Urinary bladder (tissue), 4 donors: ENCODE data around the gene SLC19A1. TPM values are rescaled to one million over a fixed set of nuclear protein-coding genes. Genes with fewer than 3 reads are reported as not detected.
"Not testable (repeated sequence)": the region's sequence is repeated elsewhere in the genome, so short reads cannot be mapped to it uniquely, and the experiment has no call there.

Experiments
- DNase-seq: peaks from one replicate; pipeline ENCODE4 v3.0.0-alpha.2; 2015; ENCODE audit errors: extremely low spot score
- H3K27ac ChIP-seq: one replicate; pipeline ENCODE4 v1.5.1; 2013; ENCODE audit warnings: low read depth, mild to moderate bottlenecking, moderate library complexity
- H3K36me3 ChIP-seq: one replicate; pipeline ENCODE4 v1.6.1; 2013; ENCODE audit warnings: mild to moderate bottlenecking, moderate library complexity; ENCODE audit not compliant: insufficient read depth
- H3K4me1 ChIP-seq: one replicate; pipeline ENCODE4 v1.6.1; 2013; ENCODE audit warnings: mild to moderate bottlenecking, moderate library complexity; ENCODE audit not compliant: insufficient read depth
- H3K4me3 ChIP-seq: one replicate; pipeline ENCODE4 v1.5.1; 2013; ENCODE audit warnings: low read depth, low read length
- WGBS: extraction: QIAGEN DNeasy Blood & Tissue Kit; methylation state at CpG from one replicate; pipeline ENCODE4 v1.1.7; 2013; 5-methylcytosine and 5-hydroxymethylcytosine counted together
- polyA plus RNA-seq: library from polyadenylated mRNA; stranded (reverse); fragments of 200-250 nt; gene quantifications from one replicate; pipeline ENCODE4 v1.2.3, GENCODE V29; 2013
- total RNA-seq: library from RNA; depleted of rRNA; stranded (reverse); fragments of >200 nt; gene quantifications from one replicate; pipeline ENCODE4 v1.2.3, GENCODE V29; 2014
- donor health status: healthy with polysubstance abuse.
- donor health status: healthy.

Gene SLC19A1
- total and polyA plus RNA-seq, 2 donors: 4.2 to 7.5 TPM

DNA sequence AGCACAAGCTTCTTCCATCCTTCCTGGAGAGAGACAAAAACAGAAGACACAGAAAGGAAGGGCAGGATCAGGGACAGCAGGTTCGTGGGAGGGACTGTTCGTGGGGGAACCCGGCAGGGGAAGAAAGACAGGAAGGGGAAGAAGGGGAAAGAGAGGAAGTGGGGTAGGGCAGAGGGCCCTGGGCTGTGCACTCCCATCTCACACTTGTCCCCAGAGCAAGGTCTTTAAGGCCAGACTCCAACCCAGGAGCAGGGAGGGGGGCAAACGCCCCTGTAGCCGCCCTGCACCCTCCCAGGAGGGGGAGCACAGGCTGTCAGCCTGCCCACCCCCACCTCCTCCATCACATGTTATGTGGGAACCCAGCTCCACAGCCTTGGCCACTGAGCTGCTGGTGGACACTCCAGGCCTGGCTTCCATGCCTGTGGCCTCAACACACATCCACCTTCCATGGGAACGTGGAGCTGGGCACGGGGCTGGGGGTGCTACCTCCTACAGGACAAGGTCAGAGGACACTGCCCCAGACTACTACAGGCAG, 9.3 kb downstream of the SLC19A1 start:
- WGBS: 74% methylated on average over 7 of the region's 7 CpGs
- no peak overlapping the region for H3K4me3 ChIP-seq
- DNase-seq: no peak
- H3K36me3 ChIP-seq: no peaks in the 10 kb centered on the region
- no peaks in the 10 kb centered on the region for H3K4me1 ChIP-seq
- no peak overlapping the region for H3K27ac ChIP-seq

DNA sequence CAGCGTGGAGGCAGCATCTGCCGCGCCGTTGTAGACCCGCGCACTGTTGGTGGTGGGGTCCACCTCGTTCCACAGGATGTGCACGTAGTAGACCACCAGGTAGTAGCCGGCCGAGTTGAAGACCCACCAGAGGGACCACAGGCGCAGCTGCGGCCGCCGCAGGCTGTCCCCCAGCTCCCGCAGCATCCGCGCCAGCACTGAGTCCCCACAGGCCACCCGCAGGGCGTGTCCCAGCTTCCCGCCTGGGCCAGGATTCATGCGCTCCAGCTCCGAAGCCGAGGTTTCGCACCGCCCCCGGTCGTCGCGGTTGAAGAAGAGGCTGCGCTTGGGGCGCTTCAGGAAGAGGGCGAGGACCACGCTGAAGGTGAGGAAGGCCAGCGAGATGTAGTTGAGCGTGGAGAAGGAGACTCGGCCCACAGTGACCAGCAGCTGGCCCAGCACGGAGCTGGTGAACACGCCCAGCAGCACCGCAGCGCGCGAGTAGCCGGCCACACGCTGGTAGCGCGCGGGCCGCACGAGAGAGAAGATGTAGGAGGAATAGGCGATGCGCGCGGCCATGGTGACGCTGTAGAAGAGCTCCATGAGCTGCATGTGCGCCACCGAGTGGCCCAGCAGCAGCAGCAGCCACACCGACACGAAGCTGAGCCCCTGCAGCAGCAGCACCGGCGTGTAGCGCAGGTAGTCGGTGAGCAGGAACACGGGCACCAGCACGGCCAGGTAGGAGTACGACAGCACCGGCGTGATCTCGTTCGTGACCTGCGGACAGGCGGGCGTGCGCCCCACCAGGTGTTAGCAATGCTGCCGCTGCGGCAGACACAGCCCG, 10.6 kb downstream of the SLC19A1 start:
- no peak overlapping the region for H3K4me3 ChIP-seq
- H3K36me3 ChIP-seq: no peaks in the 10 kb centered on the region
- no peak for DNase-seq
- H3K4me1 ChIP-seq: no peaks in the 10 kb centered on the region
- H3K27ac ChIP-seq: no peak overlapping the region
- 97% methylated on average over 76 of the region's 76 CpGs for WGBS

DNA sequence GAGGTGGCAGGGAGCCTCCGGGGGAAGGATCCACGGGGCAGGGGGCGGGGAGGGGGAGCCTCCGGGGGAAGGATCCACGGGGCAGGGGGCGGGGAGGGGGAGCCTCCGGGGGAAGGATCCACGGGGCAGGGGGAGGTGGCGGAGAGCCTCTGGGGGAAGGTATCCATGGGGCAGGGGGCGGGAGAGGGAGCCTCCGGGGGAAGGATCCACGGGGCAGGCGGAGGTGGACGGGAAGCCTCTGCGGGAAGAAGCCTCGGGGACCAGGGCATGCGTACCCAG, 11.2 kb downstream of the SLC19A1 start:
- WGBS: 96% methylated on average over 17 of the region's 17 CpGs

DNA sequence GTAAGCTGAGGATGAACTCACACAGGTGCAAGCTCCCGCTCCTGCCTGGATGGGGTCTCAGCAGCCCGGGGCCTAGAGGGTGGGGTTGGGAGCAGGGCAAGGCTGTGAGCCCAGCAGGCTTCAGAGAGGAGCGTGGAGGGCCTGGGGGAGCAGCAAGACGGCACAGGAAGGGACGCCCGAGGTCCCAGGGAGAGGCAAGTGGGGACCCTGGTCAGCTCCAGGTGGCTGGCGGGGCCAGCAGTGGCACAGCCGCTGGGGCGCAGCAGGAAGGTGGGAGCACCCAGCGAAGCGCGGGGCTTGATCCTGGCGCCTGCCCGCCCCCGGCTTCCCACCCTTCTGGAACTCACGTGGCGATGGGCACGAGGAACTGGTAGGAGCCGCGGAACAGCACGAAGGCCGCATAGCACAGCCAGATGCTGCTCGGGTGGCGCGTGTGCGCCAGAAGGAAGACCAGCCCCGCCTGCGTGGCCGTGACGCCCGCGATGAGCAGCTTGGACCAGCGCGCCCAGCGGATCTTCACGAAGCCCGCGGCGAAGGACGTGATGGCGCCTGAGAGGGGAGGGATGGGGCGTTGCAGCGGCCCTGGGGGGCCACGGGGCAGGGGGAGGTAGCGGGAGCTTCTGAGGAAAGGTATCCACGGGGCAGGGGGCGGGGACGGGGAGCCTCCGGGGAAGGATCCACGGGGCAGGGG, 11.7 kb downstream of the SLC19A1 start:
- no peak overlapping the region for H3K27ac ChIP-seq
- WGBS: 97% methylated on average over 50 of the region's 50 CpGs
- H3K4me1 ChIP-seq: no peaks in the 10 kb centered on the region
- no peak for DNase-seq
- no peaks in the 10 kb centered on the region for H3K36me3 ChIP-seq
- H3K4me3 ChIP-seq: no peak overlapping the region

More for the DNA sequence above, 11.2 kb downstream of the SLC19A1 start:
- not testable (repeated sequence) for H3K4me3 ChIP-seq, DNase-seq, H3K27ac ChIP-seq, H3K36me3 ChIP-seq, H3K4me1 ChIP-seq

DNA sequence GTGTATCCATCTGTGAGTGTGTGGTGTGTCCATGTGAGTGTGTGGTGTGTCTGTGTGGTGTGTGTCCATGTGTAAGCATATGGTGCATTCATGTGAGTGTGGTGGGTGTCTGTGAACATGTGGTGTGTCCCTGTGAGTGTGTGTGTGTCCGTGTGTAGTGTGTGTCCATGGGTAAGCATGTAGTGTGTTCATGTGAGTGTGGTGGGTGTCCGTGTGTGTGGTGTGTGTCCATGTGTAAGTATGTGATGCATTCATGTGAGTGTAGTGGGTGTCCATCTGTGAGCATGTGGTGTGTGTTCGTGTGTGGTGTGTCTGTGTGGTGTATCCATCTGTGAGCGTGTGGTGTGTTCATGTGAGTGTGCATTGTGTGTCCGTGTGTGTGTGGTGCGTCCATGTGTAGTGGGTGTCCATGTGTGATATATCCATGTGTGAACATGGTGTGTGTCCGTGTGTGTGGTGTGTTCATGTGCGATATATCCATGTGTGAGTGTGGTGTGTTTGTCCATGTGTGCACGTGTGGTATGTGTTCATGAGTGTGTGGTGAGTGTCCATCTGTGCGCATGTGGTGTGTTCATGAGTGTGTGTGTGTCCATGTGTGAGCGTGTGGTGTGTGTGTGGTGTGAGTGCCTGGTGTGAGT, 12.3 kb downstream of the SLC19A1 start:
- Histone ChIP-seq H3K27ac (no peak overlapping the region), H3K36me3 (no peaks in the 10 kb centered on the region), H3K4me3 (no peak overlapping the region), H3K4me1 (no peaks in the 10 kb centered on the region)
- no peak for DNase-seq
- WGBS: 90% methylated on average over 11 of the region's 11 CpGs

DNA sequence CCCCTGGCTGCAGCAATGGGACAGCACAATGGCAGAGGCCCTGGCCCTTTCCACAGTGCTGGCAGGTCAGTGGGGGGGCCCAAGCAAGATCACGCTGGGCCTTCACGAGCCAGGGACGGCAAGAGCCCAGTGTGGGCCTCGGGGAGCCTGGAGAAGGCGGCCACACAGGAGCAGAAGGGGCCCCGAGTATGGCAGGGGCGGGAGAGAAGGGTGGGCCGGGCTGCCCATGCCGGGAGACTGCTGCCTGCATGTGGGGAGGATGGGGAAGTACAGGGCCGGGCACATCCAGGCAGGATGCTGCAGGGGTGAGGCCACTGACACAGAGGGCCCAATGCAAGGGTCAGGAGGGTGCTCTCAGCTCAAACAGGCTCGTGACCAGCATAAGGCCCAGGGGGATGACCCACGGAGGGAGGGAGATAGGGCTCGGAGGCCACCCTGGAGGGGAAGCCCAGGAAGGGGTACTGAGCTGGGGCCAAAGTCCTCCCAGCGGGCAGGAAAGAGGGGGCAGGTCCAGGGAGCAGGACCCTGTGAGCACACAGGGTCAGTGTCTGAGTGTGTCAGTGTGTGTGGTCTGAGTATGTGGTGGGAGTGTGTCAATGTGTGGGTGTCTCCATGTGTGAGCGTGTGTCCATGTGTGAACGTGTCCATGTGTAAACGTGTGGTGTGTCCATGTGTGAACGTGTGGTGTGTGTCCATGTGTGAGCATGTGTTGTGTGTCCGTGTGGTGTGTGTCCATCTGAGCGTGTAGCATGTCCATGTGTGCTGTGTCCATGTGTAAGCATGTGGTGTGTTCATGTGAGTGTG, 13.1 kb downstream of the SLC19A1 start:
- DNase-seq: no peak
- H3K27ac ChIP-seq: no peak overlapping the region
- no peaks in the 10 kb centered on the region for H3K4me1 ChIP-seq
- 80% methylated on average over 20 of the region's 20 CpGs for WGBS
- H3K36me3 ChIP-seq: no peaks in the 10 kb centered on the region
- no peak overlapping the region for H3K4me3 ChIP-seq

DNA sequence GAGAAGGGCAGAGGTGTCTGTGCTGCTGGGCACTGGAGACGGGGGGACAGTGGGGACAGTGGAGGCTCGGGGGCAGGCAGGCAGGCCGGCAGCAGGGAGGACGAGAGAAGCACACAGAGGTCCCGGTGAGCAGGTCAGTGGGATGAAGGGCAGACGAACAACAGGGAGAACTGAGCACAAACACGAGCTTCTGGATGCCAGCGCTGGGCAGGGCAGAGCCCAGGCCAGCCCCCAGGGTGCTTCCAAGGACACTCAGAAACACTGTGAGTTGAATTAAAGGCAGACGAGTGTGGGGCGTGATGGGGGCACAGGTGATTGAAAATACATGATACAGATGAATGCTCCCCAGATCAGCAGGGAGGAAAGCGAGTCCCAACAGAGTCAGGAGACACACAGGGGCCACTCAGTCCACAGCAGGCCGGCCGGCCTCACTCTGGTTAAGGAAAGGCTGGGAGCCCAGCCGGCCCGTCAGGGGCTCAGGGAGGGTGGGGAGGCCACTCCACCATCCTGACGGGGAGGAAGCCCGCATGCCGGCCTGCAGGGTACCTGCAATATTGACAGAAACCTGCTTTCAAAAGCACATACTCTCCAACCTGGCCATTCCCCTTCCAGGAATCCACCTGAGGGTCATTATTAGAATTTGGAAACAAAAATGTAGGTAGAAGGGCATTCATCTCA, 14.1 kb downstream of the SLC19A1 start:
- no peak overlapping the region for H3K4me3 ChIP-seq
- no peaks in the 10 kb centered on the region for H3K4me1 ChIP-seq
- DNase-seq: no peak
- 85% methylated on average over 18 of the region's 18 CpGs for WGBS
- no peaks in the 10 kb centered on the region for H3K36me3 ChIP-seq
- no peak overlapping the region for H3K27ac ChIP-seq

DNA sequence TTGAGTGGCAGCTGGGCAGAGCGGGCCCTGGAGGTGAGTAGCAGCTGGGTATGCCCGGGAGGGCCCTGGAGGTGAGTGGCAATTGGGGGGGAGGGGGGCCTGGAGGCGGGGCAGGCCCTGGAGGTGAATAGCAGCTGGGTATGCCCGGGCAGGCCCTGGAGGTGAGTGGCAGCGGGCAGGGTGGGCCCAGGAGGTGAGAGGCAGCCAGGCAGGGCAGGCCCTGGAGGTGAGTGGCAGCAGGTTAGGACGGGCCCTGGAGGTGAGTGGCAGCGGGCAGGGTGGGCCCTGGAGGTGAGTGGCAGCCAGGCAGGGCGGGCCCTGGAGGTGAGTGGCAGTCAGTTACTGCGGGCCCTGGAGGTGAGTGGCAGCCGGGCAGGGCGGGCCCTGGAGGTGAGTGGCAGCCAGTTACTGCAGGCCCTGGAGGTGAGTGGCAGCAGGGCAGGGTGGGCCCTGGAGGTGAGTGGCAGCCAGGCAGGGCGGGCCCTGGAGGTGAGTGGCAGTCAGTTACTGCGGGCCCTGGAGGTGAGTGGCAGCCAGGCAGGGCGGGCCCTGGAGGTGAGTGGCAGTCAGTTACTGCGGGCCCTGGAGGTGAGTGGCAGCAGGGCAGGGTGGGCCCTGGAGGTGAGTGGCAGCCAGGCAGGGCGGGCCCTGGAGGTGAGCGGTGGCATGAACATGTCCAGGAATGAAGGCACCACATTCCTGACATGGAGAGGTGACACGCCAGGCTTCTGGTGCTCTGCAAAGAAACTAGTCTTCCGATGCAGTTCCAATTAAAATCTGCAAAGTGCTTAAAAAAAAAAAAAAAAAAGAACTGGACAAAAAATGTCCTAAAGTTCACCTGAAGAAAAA, 14.9 kb downstream of the SLC19A1 start:
- not testable (repeated sequence) for DNase-seq, H3K36me3 ChIP-seq, H3K4me3 ChIP-seq, H3K27ac ChIP-seq, H3K4me1 ChIP-seq
- 88% methylated on average over 16 of the region's 19 CpGs for WGBS

DNA sequence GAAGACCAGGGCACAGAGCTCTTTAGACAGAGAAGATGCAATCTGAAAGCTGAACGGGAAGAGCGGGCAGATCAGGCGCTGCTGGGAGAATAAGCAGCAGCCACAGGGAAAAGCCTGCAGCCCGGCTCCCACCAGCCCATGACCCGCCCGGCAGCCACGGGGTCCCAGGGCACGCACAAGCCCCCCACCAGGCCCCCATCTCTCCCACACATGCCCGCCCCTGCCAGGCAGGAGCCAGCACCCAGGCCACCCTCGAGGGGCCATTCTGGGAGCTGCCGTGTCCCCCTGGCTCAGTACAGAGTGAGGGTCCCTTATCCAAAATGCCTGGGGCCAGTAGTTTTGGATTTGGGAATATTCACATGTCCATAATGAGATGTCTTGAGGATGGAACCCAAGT, 16.3 kb downstream of the SLC19A1 start:
- Histone ChIP-seq H3K4me3 (no peak overlapping the region), H3K36me3 (no peaks in the 10 kb centered on the region), H3K27ac (no peak overlapping the region), H3K4me1 (no peaks in the 10 kb centered on the region)
- no peak for DNase-seq
- 97% methylated on average over 11 of the region's 11 CpGs for WGBS

DNA sequence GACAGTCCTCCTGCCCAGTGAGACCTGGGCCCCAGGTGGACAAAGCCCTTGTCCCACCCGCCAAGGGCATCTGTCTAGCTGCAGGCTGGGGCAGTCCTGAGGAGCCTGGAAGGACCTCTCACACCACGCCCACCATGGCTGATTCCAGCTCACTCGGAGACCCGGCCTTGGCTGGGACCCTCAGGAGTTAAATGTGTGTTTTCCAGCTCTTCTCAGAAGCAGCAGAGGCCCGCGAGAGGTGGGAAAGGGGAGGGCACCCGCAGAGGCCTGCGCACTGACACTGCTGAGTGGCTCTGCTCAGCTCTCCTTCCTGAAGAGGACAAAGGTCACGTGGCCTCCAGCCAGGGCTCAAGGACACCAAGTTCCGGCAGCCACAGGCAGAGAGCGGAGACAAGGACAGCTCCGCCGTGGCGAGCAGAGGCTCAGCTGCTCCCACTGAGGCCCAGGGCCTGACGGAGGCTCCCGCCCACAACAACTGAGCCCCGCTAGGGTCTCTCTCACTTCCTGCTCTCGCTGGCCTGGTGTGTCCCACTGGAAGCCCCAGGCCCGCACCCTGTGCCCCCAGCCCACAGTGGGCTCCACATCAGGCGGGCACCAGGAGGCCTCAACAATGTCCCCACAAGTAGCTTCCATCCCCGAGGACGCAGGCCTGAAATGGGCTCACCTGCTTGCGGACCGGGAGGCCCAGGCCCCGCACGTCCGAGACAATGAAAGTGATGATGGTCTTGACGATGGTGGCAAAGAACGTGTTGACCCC, 16.9 kb downstream of the SLC19A1 start:
- Histone ChIP-seq H3K36me3 (no peaks in the 10 kb centered on the region), H3K27ac (no peak overlapping the region), H3K4me1 (no peaks in the 10 kb centered on the region), H3K4me3 (no peak overlapping the region)
- no peak for DNase-seq
- 87% methylated on average over 29 of the region's 29 CpGs for WGBS

DNA sequence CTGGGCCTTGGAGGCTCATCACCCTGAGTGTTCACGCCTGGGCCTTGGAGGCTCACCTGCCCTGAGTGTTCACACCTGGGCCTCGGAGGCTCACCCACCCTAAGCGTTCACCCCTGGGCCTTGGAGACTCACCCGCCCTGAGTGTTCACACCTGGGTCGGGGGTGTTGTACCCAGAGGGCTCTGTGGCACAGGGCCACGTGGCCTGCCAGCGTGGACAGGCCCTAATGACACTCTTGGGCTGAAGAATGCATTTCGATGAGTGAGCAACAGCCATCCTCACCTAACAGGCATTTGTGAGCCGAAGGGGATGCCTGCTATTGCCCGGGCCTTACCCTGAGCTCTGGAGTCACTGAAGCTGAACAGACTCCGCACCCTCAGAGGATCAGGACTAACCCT, 17.5 kb downstream of the SLC19A1 start:
- no peak overlapping the region for H3K4me3 ChIP-seq
- DNase-seq: no peak
- WGBS: 94% methylated on average over 11 of the region's 11 CpGs

More for the DNA sequence above, 17.5 kb downstream of the SLC19A1 start:
- Histone ChIP-seq H3K4me1 (no peaks in the 10 kb centered on the region), H3K36me3 (no peaks in the 10 kb centered on the region), H3K27ac (no peak overlapping the region)
